ENCODE results near the gene EPHA8.

DNA sequence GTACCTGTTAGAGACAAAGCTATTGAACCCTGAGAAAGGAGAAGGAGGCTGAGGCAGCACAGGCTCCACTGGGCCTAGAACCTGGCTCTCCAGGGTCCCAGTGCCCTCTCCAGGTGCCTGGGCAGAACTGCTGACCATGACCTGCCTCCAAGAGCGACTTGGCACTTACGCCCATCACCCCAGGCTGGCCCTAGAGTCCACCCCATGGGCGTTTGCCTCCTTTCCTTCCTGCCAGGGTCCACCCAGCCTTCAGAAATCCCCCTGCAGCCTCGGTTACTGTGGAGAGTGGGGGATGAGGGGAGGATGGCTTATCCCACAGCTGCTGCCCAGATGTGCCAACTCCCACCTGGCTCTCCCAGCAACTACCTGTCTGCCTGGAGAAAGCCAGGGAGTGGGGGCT lies 58.5 kb downstream of the EPHA8 start:
- TF ChIP-seq, protein P1, sequence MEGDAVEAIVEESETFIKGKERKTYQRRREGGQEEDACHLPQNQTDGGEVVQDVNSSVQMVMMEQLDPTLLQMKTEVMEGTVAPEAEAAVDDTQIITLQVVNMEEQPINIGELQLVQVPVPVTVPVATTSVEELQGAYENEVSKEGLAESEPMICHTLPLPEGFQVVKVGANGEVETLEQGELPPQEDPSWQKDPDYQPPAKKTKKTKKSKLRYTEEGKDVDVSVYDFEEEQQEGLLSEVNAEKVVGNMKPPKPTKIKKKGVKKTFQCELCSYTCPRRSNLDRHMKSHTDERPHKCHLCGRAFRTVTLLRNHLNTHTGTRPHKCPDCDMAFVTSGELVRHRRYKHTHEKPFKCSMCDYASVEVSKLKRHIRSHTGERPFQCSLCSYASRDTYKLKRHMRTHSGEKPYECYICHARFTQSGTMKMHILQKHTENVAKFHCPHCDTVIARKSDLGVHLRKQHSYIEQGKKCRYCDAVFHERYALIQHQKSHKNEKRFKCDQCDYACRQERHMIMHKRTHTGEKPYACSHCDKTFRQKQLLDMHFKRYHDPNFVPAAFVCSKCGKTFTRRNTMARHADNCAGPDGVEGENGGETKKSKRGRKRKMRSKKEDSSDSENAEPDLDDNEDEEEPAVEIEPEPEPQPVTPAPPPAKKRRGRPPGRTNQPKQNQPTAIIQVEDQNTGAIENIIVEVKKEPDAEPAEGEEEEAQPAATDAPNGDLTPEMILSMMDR (conservative IDR thresholded peaks at IDR 0.05; ENCODE audit: low read depth, low read length): no peak
- TF ChIP-seq EZH2 (IDR thresholded peaks at IDR 0.05; ENCODE audit: low read length, unreplicated experiment): no peak

Data from PC-3 (cell line).